Measurements from ENCODE around the gene PRR18.

Gene PRR18

GRCh38 chr6:166304106-166304505, 4.1 kb downstream of the PRR18 start:
- Histone ChIP-seq H3K4me1 (ENCODE audit: control insufficient read depth, insufficient read depth, low read length, unreplicated experiment) (no peaks in the 10 kb centered on the region), H3K79me2 (ENCODE audit: control insufficient read depth, insufficient read depth, low read length, unreplicated experiment) (no peaks in the 10 kb centered on the region), H3K36me3 (ENCODE audit: insufficient read depth, low read length) (no peaks in the 10 kb centered on the region), H3K4me3 (ENCODE audit: low read depth, low read length) (no peak overlapping the region), H3K27me3 (ENCODE audit: insufficient read depth, low read length) (peaks cover 66% of the 10 kb centered on the region), H2AFZ (ENCODE audit: low read length, unreplicated experiment) (no peak overlapping the region), H3K27ac (ENCODE audit: low read depth, low read length) (no peak overlapping the region)

- H3K27me3 ChIP-seq (ENCODE audit: insufficient read depth, low read length) = peaks cover 64% of the 10 kb centered on the region
- H3K79me2 ChIP-seq (ENCODE audit: control insufficient read depth, insufficient read depth, low read length, unreplicated experiment) = no peaks in the 10 kb centered on the region
- H2AFZ ChIP-seq (ENCODE audit: low read length, unreplicated experiment) = no peak overlapping the region
- H3K4me3 ChIP-seq (ENCODE audit: low read depth, low read length) = no peak overlapping the region
- H3K36me3 ChIP-seq (ENCODE audit: insufficient read depth, low read length) = no peaks in the 10 kb centered on the region
- H3K27ac ChIP-seq (ENCODE audit: low read depth, low read length) = no peak overlapping the region
- H3K4me1 ChIP-seq (ENCODE audit: control insufficient read depth, insufficient read depth, low read length, unreplicated experiment) = no peaks in the 10 kb centered on the region
These were observed 6.3 kb downstream of the PRR18 start for GRCh38 chr6:166301611-166302529.

GRCh38 chr6:166300357-166300987, 7.7 kb downstream of the PRR18 start:
- H2AFZ ChIP-seq (ENCODE audit: low read length, unreplicated experiment) = no peak overlapping the region
- no peaks in the 10 kb centered on the region for H3K36me3 ChIP-seq (ENCODE audit: insufficient read depth, low read length)
- no peaks in the 10 kb centered on the region for H3K79me2 ChIP-seq (ENCODE audit: control insufficient read depth, insufficient read depth, low read length, unreplicated experiment)
- no peak overlapping the region for H3K27ac ChIP-seq (ENCODE audit: low read depth, low read length)
- no peak overlapping the region for H3K4me3 ChIP-seq (ENCODE audit: low read depth, low read length)
- H3K4me1 ChIP-seq (ENCODE audit: control insufficient read depth, insufficient read depth, low read length, unreplicated experiment) = no peaks in the 10 kb centered on the region
- peaks cover 64% of the 10 kb centered on the region for H3K27me3 ChIP-seq (ENCODE audit: insufficient read depth, low read length)

GRCh38 chr6:166297606-166298005, 10.6 kb downstream of the PRR18 start:
- no peaks in the 10 kb centered on the region for H3K36me3 ChIP-seq (ENCODE audit: insufficient read depth, low read length)
- H3K27ac ChIP-seq (ENCODE audit: low read depth, low read length) = no peak overlapping the region
- H3K27me3 ChIP-seq (ENCODE audit: insufficient read depth, low read length) = peaks cover 66% of the 10 kb centered on the region
- H3K4me3 ChIP-seq (ENCODE audit: low read depth, low read length) = no peak overlapping the region
- H3K79me2 ChIP-seq (ENCODE audit: control insufficient read depth, insufficient read depth, low read length, unreplicated experiment) = no peaks in the 10 kb centered on the region
- H2AFZ ChIP-seq (ENCODE audit: low read length, unreplicated experiment) = no peak overlapping the region
- no peaks in the 10 kb centered on the region for H3K4me1 ChIP-seq (ENCODE audit: control insufficient read depth, insufficient read depth, low read length, unreplicated experiment)

- no peaks in the 10 kb centered on the region for H3K79me2 ChIP-seq (ENCODE audit: control insufficient read depth, insufficient read depth, low read length, unreplicated experiment)
- no peaks in the 10 kb centered on the region for H3K4me1 ChIP-seq (ENCODE audit: control insufficient read depth, insufficient read depth, low read length, unreplicated experiment)
- no peak overlapping the region for H2AFZ ChIP-seq (ENCODE audit: low read length, unreplicated experiment)
- H3K27ac ChIP-seq (ENCODE audit: low read depth, low read length) = no peak overlapping the region
- H3K4me3 ChIP-seq (ENCODE audit: low read depth, low read length) = no peak overlapping the region
- H3K36me3 ChIP-seq (ENCODE audit: insufficient read depth, low read length) = no peaks in the 10 kb centered on the region
- H3K27me3 ChIP-seq (ENCODE audit: insufficient read depth, low read length) = peaks cover 75% of the 10 kb centered on the region
These were observed 11.9 kb downstream of the PRR18 start for GRCh38 chr6:166296035-166296883.

- no peak overlapping the region for H3K4me3 ChIP-seq (ENCODE audit: low read depth, low read length)
- no peaks in the 10 kb centered on the region for H3K79me2 ChIP-seq (ENCODE audit: control insufficient read depth, insufficient read depth, low read length, unreplicated experiment)
- H3K36me3 ChIP-seq (ENCODE audit: insufficient read depth, low read length) = no peaks in the 10 kb centered on the region
- peaks cover 81% of the 10 kb centered on the region for H3K27me3 ChIP-seq (ENCODE audit: insufficient read depth, low read length)
- no peak overlapping the region for H2AFZ ChIP-seq (ENCODE audit: low read length, unreplicated experiment)
- no peak overlapping the region for H3K27ac ChIP-seq (ENCODE audit: low read depth, low read length)
- no peaks in the 10 kb centered on the region for H3K4me1 ChIP-seq (ENCODE audit: control insufficient read depth, insufficient read depth, low read length, unreplicated experiment)
These were observed 14.2 kb downstream of the PRR18 start for GRCh38 chr6:166293731-166294584.

- Histone ChIP-seq H3K4me1 (ENCODE audit: control insufficient read depth, insufficient read depth, low read length, unreplicated experiment) (no peaks in the 10 kb centered on the region), H3K79me2 (ENCODE audit: control insufficient read depth, insufficient read depth, low read length, unreplicated experiment) (no peaks in the 10 kb centered on the region), H3K36me3 (ENCODE audit: insufficient read depth, low read length) (no peaks in the 10 kb centered on the region), H2AFZ (ENCODE audit: low read length, unreplicated experiment) (no peak overlapping the region), H3K4me3 (ENCODE audit: low read depth, low read length) (no peak overlapping the region), H3K27ac (ENCODE audit: low read depth, low read length) (no peak overlapping the region), H3K27me3 (ENCODE audit: insufficient read depth, low read length) (peaks cover 55% of the 10 kb centered on the region)
These were observed 18.8 kb downstream of the PRR18 start for GRCh38 chr6:166289207-166290060.

- H3K36me3 ChIP-seq (ENCODE audit: insufficient read depth, low read length) = no peaks in the 10 kb centered on the region
- H2AFZ ChIP-seq (ENCODE audit: low read length, unreplicated experiment) = no peak overlapping the region
- H3K4me1 ChIP-seq (ENCODE audit: control insufficient read depth, insufficient read depth, low read length, unreplicated experiment) = no peaks in the 10 kb centered on the region
- H3K27me3 ChIP-seq (ENCODE audit: insufficient read depth, low read length) = peaks cover 52% of the 10 kb centered on the region
- no peak overlapping the region for H3K4me3 ChIP-seq (ENCODE audit: low read depth, low read length)
- H3K27ac ChIP-seq (ENCODE audit: low read depth, low read length) = no peak overlapping the region
- H3K79me2 ChIP-seq (ENCODE audit: control insufficient read depth, insufficient read depth, low read length, unreplicated experiment) = no peaks in the 10 kb centered on the region
These were observed 21.3 kb downstream of the PRR18 start for GRCh38 chr6:166286839-166287271.

GRCh38 chr6:166285233-166285632, 23.0 kb downstream of the PRR18 start:
- no peaks in the 10 kb centered on the region for H3K4me1 ChIP-seq (ENCODE audit: control insufficient read depth, insufficient read depth, low read length, unreplicated experiment)
- H3K4me3 ChIP-seq (ENCODE audit: low read depth, low read length) = no peak overlapping the region
- H3K79me2 ChIP-seq (ENCODE audit: control insufficient read depth, insufficient read depth, low read length, unreplicated experiment) = no peaks in the 10 kb centered on the region
- H3K27ac ChIP-seq (ENCODE audit: low read depth, low read length) = no peak overlapping the region
- H2AFZ ChIP-seq (ENCODE audit: low read length, unreplicated experiment) = no peak overlapping the region
- no peaks in the 10 kb centered on the region for H3K36me3 ChIP-seq (ENCODE audit: insufficient read depth, low read length)
- peaks cover 54% of the 10 kb centered on the region for H3K27me3 ChIP-seq (ENCODE audit: insufficient read depth, low read length)
